Osteocyte (in vitro differentiated cells): ENCODE measurements around the gene RILPL2. TPM values are rescaled to one million over a fixed set of nuclear protein-coding genes. Genes with fewer than 3 reads are reported as not detected.

Experiments
- DNase-seq: peaks from one replicate; pipeline ENCODE4 v3.0.0; 2021; ENCODE audit warnings: mixed read lengths; ENCODE audit not compliant: unreplicated experiment; ENCODE audit errors: extremely low spot score
- H3K27ac Mint-ChIP-seq: one replicate; pipeline ENCODE4 v1.8.0; 2021; ENCODE audit warnings: mild to moderate bottlenecking, mixed read lengths; ENCODE audit not compliant: unreplicated experiment
- H3K27me3 Mint-ChIP-seq: one replicate; pipeline ENCODE4 v1.8.0; 2021; ENCODE audit warnings: mixed read lengths; ENCODE audit not compliant: unreplicated experiment
- H3K36me3 Mint-ChIP-seq: one replicate; pipeline ENCODE4 v1.8.0; 2021; ENCODE audit warnings: mixed read lengths; ENCODE audit not compliant: unreplicated experiment
- H3K4me1 Mint-ChIP-seq: one replicate; pipeline ENCODE4 v1.8.0; 2021; ENCODE audit warnings: mixed read lengths; ENCODE audit not compliant: unreplicated experiment
- H3K4me3 Mint-ChIP-seq: one replicate; pipeline ENCODE4 v1.8.0; 2021; ENCODE audit warnings: mild to moderate bottlenecking, moderate library complexity, mixed read lengths; ENCODE audit not compliant: unreplicated experiment
- H3K9me3 Mint-ChIP-seq: one replicate; pipeline ENCODE4 v1.8.0; 2021; ENCODE audit warnings: mixed read lengths; ENCODE audit not compliant: unreplicated experiment
- CTCF ChIP-seq: fragments of 200-600 bp; sonication (generic); IDR thresholded peaks from 2 replicates; pipeline ENCODE4 v1.5.0; 2021; ENCODE audit warnings: antibody characterized with exemption, mild to moderate bottlenecking, moderate library complexity
- total RNA-seq: library from RNA; stranded (reverse); gene quantifications from 2 replicates; pipeline ENCODE4 v1.2.1, GENCODE V29; 2021

The RILPL2 gene
- total RNA-seq, 1 donor from 2014 or later = 4.1 TPM

- Mint-ChIP-seq H3K4me3 (no peak overlapping the region), H3K27me3 (no peaks in the 10 kb centered on the region), H3K36me3 (peaks cover 29% of the 10 kb centered on the region), H3K27ac (peak overlapping the region; percentile 94), H3K9me3 (no peaks in the 10 kb centered on the region), H3K4me1 (peaks cover 15% of the 10 kb centered on the region)
- no peak for DNase-seq
- no peak for TF ChIP-seq CTCF
Observed at GRCh38 chr12:123479442-123480180, 43.1 kb upstream of the RILPL2 start.

GRCh38 chr12:123478762-123479161, 42.3 kb upstream of the RILPL2 start:
- Mint-ChIP-seq H3K4me3 (no peak overlapping the region), H3K27ac (peak overlapping the region; percentile 94), H3K27me3 (no peaks in the 10 kb centered on the region), H3K9me3 (no peaks in the 10 kb centered on the region), H3K4me1 (peaks cover 15% of the 10 kb centered on the region), H3K36me3 (peaks cover 24% of the 10 kb centered on the region)
- no peak for DNase-seq
- no peak for TF ChIP-seq CTCF

GRCh38 chr12:123478069-123478468, 41.6 kb upstream of the RILPL2 start:
- H3K27ac Mint-ChIP-seq = peak overlapping the region; percentile 94
- no peak for DNase-seq
- no peaks in the 10 kb centered on the region for H3K9me3 Mint-ChIP-seq
- peaks cover 24% of the 10 kb centered on the region for H3K36me3 Mint-ChIP-seq
- TF ChIP-seq CTCF = no peak
- no peak overlapping the region for H3K4me3 Mint-ChIP-seq
- no peaks in the 10 kb centered on the region for H3K27me3 Mint-ChIP-seq
- H3K4me1 Mint-ChIP-seq = peaks cover 15% of the 10 kb centered on the region

GRCh38 chr12:123475246-123475703, 38.8 kb upstream of the RILPL2 start:
- H3K27me3 Mint-ChIP-seq = no peaks in the 10 kb centered on the region
- peaks cover 31% of the 10 kb centered on the region for H3K36me3 Mint-ChIP-seq
- H3K9me3 Mint-ChIP-seq = no peaks in the 10 kb centered on the region
- H3K4me1 Mint-ChIP-seq = peaks cover 13% of the 10 kb centered on the region
- TF ChIP-seq CTCF = no peak
- H3K4me3 Mint-ChIP-seq = no peak overlapping the region
- H3K27ac Mint-ChIP-seq = no peak overlapping the region
- no peak for DNase-seq

- no peaks in the 10 kb centered on the region for H3K27me3 Mint-ChIP-seq
- H3K4me3 Mint-ChIP-seq = no peak overlapping the region
- peaks cover 12% of the 10 kb centered on the region for H3K4me1 Mint-ChIP-seq
- H3K27ac Mint-ChIP-seq = no peak overlapping the region
- TF ChIP-seq CTCF = no peak
- DNase-seq = no peak
- H3K36me3 Mint-ChIP-seq = peaks cover 31% of the 10 kb centered on the region
- H3K9me3 Mint-ChIP-seq = no peaks in the 10 kb centered on the region
Observed at GRCh38 chr12:123474485-123475245, 38.2 kb upstream of the RILPL2 start.
